NCI-H510A (cell line): ENCODE results near the gene RNF217.
"Not testable (repeated sequence)": the region's sequence is repeated elsewhere in the genome, so short reads cannot be mapped to it uniquely, and the experiment has no call there.

Experiments used
- DNase-seq: peaks from one replicate; lab custom pipeline; 2025; lab: John Stamatoyannopoulos, UW

The RNF217 gene

GRCh38 chr6:125019281-125019680 lies 57.0 kb downstream of the RNF217 start:
- DNase-seq = no peak

- no peak for DNase-seq
Observed at GRCh38 chr6:125019918-125020317, 57.7 kb downstream of the RNF217 start.

- no peak for DNase-seq
Observed at GRCh38 chr6:125020385-125020784, 58.1 kb downstream of the RNF217 start.

- DNase-seq = no peak
Observed at GRCh38 chr6:125022391-125022989, 60.3 kb downstream of the RNF217 start.

GRCh38 chr6:125025164-125025854 lies 63.1 kb downstream of the RNF217 start:
- DNase-seq = no peak

- DNase-seq = no peak
Observed at GRCh38 chr6:125027287-125027686, 65.0 kb downstream of the RNF217 start.

GRCh38 chr6:125030969-125031368 lies 68.7 kb downstream of the RNF217 start:
- DNase-seq = no peak

- no peak for DNase-seq
Observed at GRCh38 chr6:125031385-125031784, 69.1 kb downstream of the RNF217 start.

GRCh38 chr6:125034929-125035328 lies 72.7 kb downstream of the RNF217 start:
- DNase-seq = not testable (repeated sequence)

- not testable (repeated sequence) for DNase-seq
Observed at GRCh38 chr6:125036486-125036885, 74.2 kb downstream of the RNF217 start.

- DNase-seq = no peak
Observed at GRCh38 chr6:125037827-125038226, 75.6 kb downstream of the RNF217 start.

- no peak for DNase-seq
Observed at GRCh38 chr6:125038925-125039324, 76.7 kb downstream of the RNF217 start.

- no peak for DNase-seq
Observed at GRCh38 chr6:125041740-125042459, 79.7 kb downstream of the RNF217 start.

- no peak for DNase-seq
Observed at GRCh38 chr6:125044066-125044465, 81.8 kb downstream of the RNF217 start.

- DNase-seq = no peak
Observed at GRCh38 chr6:125044667-125045066, 82.4 kb downstream of the RNF217 start.

- DNase-seq = no peak
Observed at GRCh38 chr6:125046107-125046925, 84.1 kb downstream of the RNF217 start.

GRCh38 chr6:125048274-125048673 lies 86.0 kb downstream of the RNF217 start:
- no peak for DNase-seq

GRCh38 chr6:125050663-125051318 lies 88.6 kb downstream of the RNF217 start:
- DNase-seq = peak; percentile 8

- DNase-seq = no peak
Observed at GRCh38 chr6:125053809-125054208, 91.6 kb downstream of the RNF217 start.

GRCh38 chr6:125054331-125054730 lies 92.1 kb downstream of the RNF217 start:
- DNase-seq = no peak

- no peak for DNase-seq
Observed at GRCh38 chr6:125057392-125058246, 95.4 kb downstream of the RNF217 start.
